ENCODE data around the gene ANGPTL7.

GRCh38 chr1:11197359-11197758 is 8.2 kb downstream of the ANGPTL7 start:
- TF ChIP-seq CTCF (IDR thresholded peaks at IDR 0.05) (no peak), POLR2A (IDR thresholded peaks at IDR 0.05) (no peak), POLR2AphosphoS5 (IDR thresholded peaks at IDR 0.05) (no peak)

Measured in breast epithelium (tissue), 3 donors.